CD4-positive, alpha-beta T cell treated with Interleukin-6 at 100 ng/mL for 8 hours (primary cell): ENCODE measurements around the gene CD68.
A peak's percentile ranks its signal among the peaks of the same experiment; 100 is the strongest.
"Not testable (repeated sequence)": the region's sequence is repeated elsewhere in the genome, so short reads cannot be mapped to it uniquely, and the experiment has no call there.

Source experiments
- DNase-seq: peaks from one replicate; pipeline ENCODE4 v3.0.0-alpha.2; 2020; ENCODE audit warnings: mixed read lengths, low spot score

CD68 gene

GRCh38 chr17:7613769-7614424 lies 34.5 kb downstream of the CD68 start:
- no peak for DNase-seq

GRCh38 chr17:7614425-7615264 lies 35.2 kb downstream of the CD68 start, which contains the start of gene FXR2:
FXR2 (minus strand) TSS chr17:7614897; CDS start chr17:7614532, 365 bp downstream.
- peak; percentile 100 for DNase-seq

GRCh38 chr17:7615265-7615747 lies 35.9 kb downstream of the CD68 start:
- DNase-seq = no peak

GRCh38 chr17:7618608-7619007 lies 39.2 kb downstream of the CD68 start:
- no peak for DNase-seq

- no peak for DNase-seq
These were observed 41.4 kb downstream of the CD68 start for GRCh38 chr17:7620835-7621234.

- DNase-seq = no peak
These were observed 44.2 kb downstream of the CD68 start for GRCh38 chr17:7623661-7624060.

DNA sequence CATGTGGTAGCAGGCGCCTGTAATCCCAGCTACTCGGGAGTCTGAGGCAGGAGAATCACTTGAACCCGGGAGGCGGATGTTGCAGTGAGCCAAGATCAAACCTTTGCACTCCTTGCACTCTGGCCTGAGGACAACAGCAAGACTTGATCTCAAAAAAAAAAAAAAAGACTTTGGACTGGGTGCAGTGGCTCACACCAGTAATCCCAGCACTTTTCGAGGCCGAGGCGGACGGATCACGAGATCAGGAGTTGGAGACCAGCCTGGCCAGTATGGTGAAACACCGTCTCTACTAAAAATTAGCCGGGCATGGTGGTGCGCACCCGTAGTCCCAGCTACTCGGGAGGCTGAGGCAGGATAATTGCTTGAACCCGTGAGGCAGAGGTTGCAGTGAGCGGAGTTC lies 46.3 kb downstream of the CD68 start:
- DNase-seq = not testable (repeated sequence)

DNA sequence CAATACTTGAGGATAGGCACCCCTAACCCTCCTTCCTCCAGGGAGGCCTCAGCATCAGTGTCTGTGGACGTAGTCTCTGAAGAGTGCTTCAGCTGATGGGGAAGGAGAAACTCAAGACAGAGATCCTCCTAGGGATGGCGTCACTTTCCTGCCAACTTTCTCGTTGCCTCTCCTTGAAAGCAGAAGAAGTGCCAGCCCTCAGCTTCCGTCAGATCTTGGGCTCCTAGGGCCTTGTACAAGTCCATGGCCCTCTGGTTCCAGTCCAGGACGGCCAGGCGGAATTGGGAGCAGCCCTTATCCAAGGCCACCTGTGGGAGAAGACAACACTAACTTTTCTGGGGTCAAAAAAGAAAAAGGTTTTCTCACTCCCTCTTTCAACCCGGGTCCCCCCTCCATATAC lies 46.9 kb downstream of the CD68 start:
- DNase-seq = no peak

DNA sequence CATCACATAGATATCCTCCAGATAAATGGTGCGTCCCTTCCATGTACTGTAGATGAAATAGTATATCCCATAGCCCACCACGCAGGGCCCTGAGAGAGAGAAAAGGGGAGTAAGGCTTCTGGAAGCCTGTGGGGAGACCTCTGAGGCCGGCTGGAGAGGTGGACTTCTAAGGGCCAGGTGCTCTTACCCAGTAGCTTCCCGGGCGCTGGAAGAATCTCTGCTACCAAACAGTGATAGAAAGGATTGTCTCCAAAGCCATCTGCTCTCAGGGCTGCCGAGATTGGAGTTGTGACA lies 47.5 kb downstream of the CD68 start:
- no peak for DNase-seq

DNA sequence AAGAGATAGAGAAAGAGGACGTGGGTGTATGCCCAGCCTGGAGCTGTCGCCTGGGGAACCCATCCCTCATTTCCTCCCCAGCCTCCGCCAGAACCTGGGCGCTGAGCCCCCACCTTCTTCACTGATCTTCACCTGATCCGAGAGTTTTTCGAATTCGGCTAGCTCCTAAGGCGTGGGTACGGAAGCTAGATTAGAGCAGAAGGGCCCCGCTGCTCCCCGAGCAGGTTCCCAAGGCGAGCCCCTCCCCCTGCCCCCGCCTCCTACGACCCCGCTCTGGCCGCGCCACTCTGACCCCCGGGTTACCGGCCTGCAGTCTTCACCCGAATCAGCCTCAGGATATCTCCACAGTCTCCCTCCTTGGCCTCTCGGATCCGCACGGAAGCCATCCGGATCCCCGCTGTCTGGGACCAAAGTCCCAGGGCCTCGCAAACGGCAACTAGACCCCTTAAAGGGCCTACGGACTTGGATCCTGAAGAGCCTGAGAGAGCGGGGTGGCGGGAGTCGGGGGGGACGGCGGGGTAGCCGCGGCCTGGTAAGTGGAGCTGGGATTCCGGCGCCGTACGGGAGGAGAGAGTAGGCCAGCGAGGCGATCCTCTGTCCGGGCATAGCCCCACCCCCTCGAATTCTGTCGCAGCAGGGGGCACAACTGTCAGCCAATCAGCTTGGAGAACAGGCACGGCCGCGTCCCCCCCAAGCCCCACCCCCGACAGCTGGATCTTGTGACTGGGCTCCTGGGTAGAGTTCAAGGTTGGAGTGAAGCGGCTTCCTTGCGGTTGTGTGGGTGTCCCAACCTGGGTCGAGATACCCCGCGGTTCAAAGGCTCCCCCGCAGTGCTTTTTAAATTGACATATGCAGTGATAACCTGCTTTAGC lies 48.0 kb downstream of the CD68 start, which contains the start of gene SAT2:
Gene SAT2, minus strand, starts transcription at position 572 of the 872 bp plus-strand sequence. Its CDS starts 186 bp downstream, at position 386.
- DNase-seq = peak; percentile 90

DNA sequence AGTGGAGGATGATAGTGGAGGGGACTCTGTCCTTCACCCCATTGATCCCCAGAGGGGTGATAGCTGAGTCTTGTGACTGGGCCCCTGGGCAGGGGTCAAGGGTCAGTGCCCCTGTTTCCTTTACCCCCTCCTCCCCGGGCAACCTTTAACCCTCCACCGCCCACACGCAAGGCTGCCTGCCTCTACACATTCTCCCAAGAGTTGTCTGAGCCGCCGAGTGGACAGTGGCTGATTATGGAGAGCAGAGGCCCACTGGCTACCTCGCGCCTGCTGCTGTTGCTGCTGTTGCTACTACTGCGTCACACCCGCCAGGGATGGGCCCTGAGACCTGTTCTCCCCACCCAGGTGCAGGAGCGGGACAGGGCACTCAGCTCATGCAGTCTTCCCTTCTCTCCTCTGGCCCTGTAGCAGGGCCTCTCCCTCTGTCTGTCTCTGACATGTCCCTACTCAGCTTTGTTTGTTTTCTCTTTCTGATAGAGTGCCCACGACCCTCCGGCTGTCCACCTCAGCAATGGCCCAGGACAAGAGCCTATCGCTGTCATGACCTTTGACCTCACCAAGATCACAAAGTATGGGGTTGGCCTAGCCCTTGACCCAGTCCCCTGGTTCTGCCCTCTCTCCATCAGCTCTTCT lies 50.6 kb downstream of the CD68 start, which contains the start of gene SHBG:
Gene SHBG, plus strand, starts transcription at position 197 of the 633 bp plus-strand sequence. Its CDS starts 38 bp downstream, at position 235.
- DNase-seq = no peak
